ENCODE measurements around the gene ONECUT2.
A peak's percentile ranks its signal among the peaks of the same experiment; 100 is the strongest.

Gene ONECUT2

GRCh38 chr18:57431467-57432080 lies 3.6 kb upstream of the ONECUT2 start:
- no peak for DNase-seq (ENCODE audit: low spot score)

GRCh38 chr18:57432140-57432539 lies 3.0 kb upstream of the ONECUT2 start:
- no peak for DNase-seq (ENCODE audit: low spot score)

- DNase-seq (ENCODE audit: low spot score): no peak
These were observed 2.3 kb upstream of the ONECUT2 start for GRCh38 chr18:57432751-57433400.

GRCh38 chr18:57433482-57433881 lies 1.7 kb upstream of the ONECUT2 start:
- DNase-seq (ENCODE audit: low spot score): no peak

GRCh38 chr18:57433934-57434535 lies 1.1 kb upstream of the ONECUT2 start:
- no peak for DNase-seq (ENCODE audit: low spot score)

GRCh38 chr18:57435846-57436190 lies 644 bp downstream of the ONECUT2 start:
- no peak for DNase-seq (ENCODE audit: low spot score)

GRCh38 chr18:57436191-57436964 lies 1.2 kb downstream of the ONECUT2 start:
- DNase-seq (ENCODE audit: low spot score): no peak

- DNase-seq (ENCODE audit: low spot score): no peak
These were observed 1.8 kb downstream of the ONECUT2 start for GRCh38 chr18:57436965-57437333.

- DNase-seq (ENCODE audit: low spot score): no peak
These were observed 2.2 kb downstream of the ONECUT2 start for GRCh38 chr18:57437402-57437765.

- DNase-seq (ENCODE audit: low spot score): peak; percentile 52
These were observed 2.8 kb downstream of the ONECUT2 start for GRCh38 chr18:57437766-57438671.

GRCh38 chr18:57438743-57439608 lies 3.8 kb downstream of the ONECUT2 start:
- no peak for DNase-seq (ENCODE audit: low spot score)

GRCh38 chr18:57439609-57439968 lies 4.4 kb downstream of the ONECUT2 start:
- DNase-seq (ENCODE audit: low spot score): no peak

- no peak for DNase-seq (ENCODE audit: low spot score)
These were observed 4.8 kb downstream of the ONECUT2 start for GRCh38 chr18:57439985-57440330.

- DNase-seq (ENCODE audit: low spot score): no peak
These were observed 5.3 kb downstream of the ONECUT2 start for GRCh38 chr18:57440331-57441070.

- DNase-seq (ENCODE audit: low spot score): no peak
These were observed 6.1 kb downstream of the ONECUT2 start for GRCh38 chr18:57441071-57441794.

- no peak for DNase-seq (ENCODE audit: low spot score)
These were observed 8.1 kb downstream of the ONECUT2 start for GRCh38 chr18:57443247-57443646.

GRCh38 chr18:57443702-57444101 lies 8.5 kb downstream of the ONECUT2 start:
- no peak for DNase-seq (ENCODE audit: low spot score)

- DNase-seq (ENCODE audit: low spot score): no peak
These were observed 9.2 kb downstream of the ONECUT2 start for GRCh38 chr18:57444301-57444759.

- no peak for DNase-seq (ENCODE audit: low spot score)
These were observed 10.5 kb downstream of the ONECUT2 start for GRCh38 chr18:57445488-57446319.
